ENCODE results near the gene HLA-B. TPM values are rescaled to one million over a fixed set of nuclear protein-coding genes. Genes with fewer than 3 reads are reported as not detected.

Gene HLA-B
- polyA plus RNA-seq, 2 of the 4 experiments (the other 2 are of a cell fraction): 9.4 to 9.9 TPM

- Histone ChIP-seq H3K4me3 (no peak overlapping the region), H3K4me1 (no peaks in the 10 kb centered on the region), H3K4me2 (no peak overlapping the region), H3K27ac (no peak overlapping the region), H3K9me3 (no peaks in the 10 kb centered on the region)
- no CpG with 5 or more reads among the region's 3 CpGs for WGBS (ENCODE audit: missing lambda C conversion rate)
- CTCF ChIA-PET: interaction anchor here (1.3 kb wide), 1 partner anchor 18 kb away, joined by 3 read pairs; no protein-coding TSS in a partner anchor
- FAIRE-seq (no peak), DNase-seq (ENCODE audit: low read depth in 1 of 2, low spot score in 1 of 2) (no peak), ATAC-seq (no peak)
- POLR2A ChIA-PET: no interaction called here
- TF ChIP-seq TFCP2L1 (CRISPR knock-in tag; IDR thresholded peaks at IDR 0.05) (no peak), USF2 (IDR thresholded peaks at IDR 0.05) (no peak), CHD2 (IDR thresholded peaks at IDR 0.05; ENCODE audit: low read length, partially characterized antibody) (no peak), SREBF2 (IDR thresholded peaks at IDR 0.05) (no peak)
Observed at GRCh38 chr6:31385041-31385440, 28.1 kb upstream of the HLA-B start.

GRCh38 chr6:31383149-31383548 is 26.2 kb upstream of the HLA-B start:
- ChIA-PET POLR2A (no interaction called here), CTCF (interaction anchor here (2.1 kb wide), 1 partner anchor 16 kb away, joined by 9 read pairs; no protein-coding TSS in a partner anchor)
- FAIRE-seq (no peak), DNase-seq (ENCODE audit: low read depth in 1 of 2, low spot score in 1 of 2) (no peak), ATAC-seq (no peak)
- TF ChIP-seq ZFP36 (IDR thresholded peaks at IDR 0.05; ENCODE audit: borderline replicate concordance, partially characterized antibody) (no peak), HOXA7 (CRISPR knock-in tag; IDR thresholded peaks at IDR 0.05) (no peak), HDAC2 (IDR thresholded peaks at IDR 0.05) (no peak), JUNB (IDR thresholded peaks at IDR 0.05) (no peak), RCOR1 (IDR thresholded peaks at IDR 0.05; ENCODE audit: low read depth, low read length) (no peak), ZSCAN20 (CRISPR knock-in tag; IDR thresholded peaks at IDR 0.05) (no peak), SMC3 (IDR thresholded peaks at IDR 0.05) (no peak), GATA3 (IDR thresholded peaks at IDR 0.05; ENCODE audit: borderline replicate concordance) (no peak), MAX (IDR thresholded peaks at IDR 0.05) (no peak)
- Histone ChIP-seq H3K4me2 (no peak overlapping the region), H3K27ac (no peak overlapping the region), H3K4me1 (0 out of 3 replicates have a peak, but pooled peaks cover 3% of the 10 kb centered on the region), H3K4me3 (no peak overlapping the region), H3K9me3 (no peaks in the 10 kb centered on the region)
- 48% methylated on average over 5 of the region's 5 CpGs for WGBS (ENCODE audit: missing lambda C conversion rate)

GRCh38 chr6:31381666-31382065 is 24.7 kb upstream of the HLA-B start:
- CTCF ChIA-PET: interaction anchor here (0.9 to 2.1 kb wide), 7 partner anchors 15 to 244 kb away, joined by 3 to 9 read pairs (median 4); no protein-coding TSS in a partner anchor
- H3K4me3 ChIP-seq: no peak overlapping the region
- H3K4me2 ChIP-seq: no peak overlapping the region
- ATAC-seq: no peak
- WGBS (ENCODE audit: missing lambda C conversion rate): 17% methylated on average over 3 of the region's 4 CpGs
- no peak for TF ChIP-seq E2F6 (IDR thresholded peaks at IDR 0.05; ENCODE audit: borderline replicate concordance, low read depth)
- TF ChIP-seq MAFK (IDR thresholded peaks at IDR 0.05; ENCODE audit: partially characterized antibody): peak; percentile 22
- POLR2A ChIA-PET: no interaction called here
- H3K9me3 ChIP-seq: no peaks in the 10 kb centered on the region
- no peak for FAIRE-seq
- no peak for DNase-seq (ENCODE audit: low read depth in 1 of 2, low spot score in 1 of 2)
- 0 out of 3 replicates have a peak, but pooled peaks cover 3% of the 10 kb centered on the region for H3K4me1 ChIP-seq
- H3K27ac ChIP-seq: no peak overlapping the region

GRCh38 chr6:31379850-31380249 is 22.9 kb upstream of the HLA-B start:
- CTCF ChIA-PET: interaction anchor here (0.9 to 2.0 kb wide), 3 partner anchors 13 to 243 kb away, joined by 3 to 4 read pairs (median 3); no protein-coding TSS in a partner anchor
- Histone ChIP-seq H3K9me3 (no peaks in the 10 kb centered on the region), H3K4me2 (no peak overlapping the region), H3K4me3 (no peak overlapping the region), H3K4me1 (0 out of 3 replicates have a peak, but pooled peaks cover 3% of the 10 kb centered on the region), H3K27ac (no peak overlapping the region)
- no peak for TF ChIP-seq HDAC2 (IDR thresholded peaks at IDR 0.05)
- 26% methylated on average over 10 of the region's 10 CpGs for WGBS (ENCODE audit: missing lambda C conversion rate)
- ATAC-seq (0 out of 6 replicates have a peak, but pooled peaks of 1 of the 2 experiments have one; percentile 26), FAIRE-seq (no peak), DNase-seq (ENCODE audit: low read depth in 1 of 2, low spot score in 1 of 2) (no peak)
- POLR2A ChIA-PET: no interaction called here

GRCh38 chr6:31378721-31379103 is 21.7 kb upstream of the HLA-B start:
- H3K4me2 ChIP-seq: no peak overlapping the region
- H3K4me3 ChIP-seq: no peak overlapping the region
- no peak for DNase-seq (ENCODE audit: low read depth in 1 of 2, low spot score in 1 of 2)
- no peaks in the 10 kb centered on the region for H3K9me3 ChIP-seq
- no peak for FAIRE-seq
- 30% methylated on average over 6 of the region's 6 CpGs for WGBS (ENCODE audit: missing lambda C conversion rate)
- no peak for TF ChIP-seq CTCF (IDR thresholded peaks at IDR 0.05)
- TF ChIP-seq BHLHE40 (IDR thresholded peaks at IDR 0.05; ENCODE audit: low read depth, low read length): no peak
- TF ChIP-seq PBX3 (IDR thresholded peaks at IDR 0.05): no peak
- TF ChIP-seq JUNB (IDR thresholded peaks at IDR 0.05): no peak
- no peak for TF ChIP-seq CHD4 (IDR thresholded peaks at IDR 0.05; ENCODE audit: borderline replicate concordance)
- TF ChIP-seq ZC3H11A (IDR thresholded peaks at IDR 0.05): no peak
- TF ChIP-seq NPAS2 (CRISPR knock-in tag; IDR thresholded peaks at IDR 0.05; ENCODE audit: borderline replicate concordance): no peak
- TF ChIP-seq ZFP36 (IDR thresholded peaks at IDR 0.05; ENCODE audit: borderline replicate concordance, partially characterized antibody): no peak
- no peak overlapping the region for H3K27ac ChIP-seq
- CTCF ChIA-PET: interaction anchor here (1.4 to 4.6 kb wide), 3 partner anchors 12 to 186 kb away, joined by 4 to 47 read pairs (median 6); no protein-coding TSS in a partner anchor
- 0 out of 3 replicates have a peak, but pooled peaks cover 3% of the 10 kb centered on the region for H3K4me1 ChIP-seq
- ATAC-seq: no peak; a peak in 1 of 6 replicates
- POLR2A ChIA-PET: no interaction called here

Data from A549 (cell line).